ENCODE data around the gene MTRR.
"Not testable (repeated sequence)": the region's sequence is repeated elsewhere in the genome, so short reads cannot be mapped to it uniquely, and the experiment has no call there.

Gene MTRR

DNA sequence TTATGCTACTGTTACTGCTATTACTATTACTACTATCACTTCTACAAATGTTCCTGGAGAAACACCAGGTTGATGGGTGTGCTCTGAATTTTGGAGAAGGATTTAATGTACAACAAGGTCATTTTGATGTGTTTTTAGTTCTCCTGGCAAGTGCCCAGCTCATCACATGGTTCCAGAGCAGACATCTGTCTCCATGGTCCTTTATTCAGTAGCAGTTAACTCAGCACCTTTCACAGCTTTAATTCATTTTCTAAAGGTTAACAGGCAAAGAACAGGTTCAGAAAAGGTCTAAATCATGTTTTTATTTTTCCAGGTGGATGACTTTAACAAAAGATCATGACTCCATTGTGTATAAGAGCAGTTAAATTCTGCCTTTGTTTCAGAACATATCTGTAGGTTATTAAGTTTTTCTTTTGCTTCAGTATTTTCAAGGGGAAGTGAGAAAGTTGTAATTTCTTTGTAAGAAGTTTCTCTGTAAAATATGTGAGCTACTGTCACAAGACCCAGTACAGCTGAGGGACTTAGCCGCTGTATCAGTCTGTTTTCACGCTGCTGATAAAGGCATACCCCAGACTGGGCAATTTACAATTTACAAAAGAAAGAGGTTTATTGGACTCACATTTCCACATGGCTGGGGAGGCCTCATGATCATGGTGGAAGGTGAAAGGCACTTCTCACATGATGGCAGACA, 41.9 kb downstream of the MTRR start:
- CTCF ChIA-PET = interaction anchor here (0.6 to 1.7 kb wide), 5 partner anchors 17 to 1354 kb away, joined by 3 to 6 read pairs (median 5); no protein-coding TSS in a partner anchor
- no peaks in the 10 kb centered on the region; the same call in 1 of the 2 replicates for H3K9me3 ChIP-seq (ENCODE audit: control insufficient read depth, insufficient read depth, low read depth, low read length)
- TF ChIP-seq, protein P1, sequence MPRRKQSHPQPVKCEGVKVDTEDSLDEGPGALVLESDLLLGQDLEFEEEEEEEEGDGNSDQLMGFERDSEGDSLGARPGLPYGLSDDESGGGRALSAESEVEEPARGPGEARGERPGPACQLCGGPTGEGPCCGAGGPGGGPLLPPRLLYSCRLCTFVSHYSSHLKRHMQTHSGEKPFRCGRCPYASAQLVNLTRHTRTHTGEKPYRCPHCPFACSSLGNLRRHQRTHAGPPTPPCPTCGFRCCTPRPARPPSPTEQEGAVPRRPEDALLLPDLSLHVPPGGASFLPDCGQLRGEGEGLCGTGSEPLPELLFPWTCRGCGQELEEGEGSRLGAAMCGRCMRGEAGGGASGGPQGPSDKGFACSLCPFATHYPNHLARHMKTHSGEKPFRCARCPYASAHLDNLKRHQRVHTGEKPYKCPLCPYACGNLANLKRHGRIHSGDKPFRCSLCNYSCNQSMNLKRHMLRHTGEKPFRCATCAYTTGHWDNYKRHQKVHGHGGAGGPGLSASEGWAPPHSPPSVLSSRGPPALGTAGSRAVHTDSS (tag by site-specific recombination; IDR thresholded peaks at IDR 0.05) = no peak
- no peak for TF ChIP-seq FEZF1 (tag by site-specific recombination; IDR thresholded peaks at IDR 0.05)
- no peak for TF ChIP-seq ZNF558 (tag by site-specific recombination; IDR thresholded peaks at IDR 0.05)
- TF ChIP-seq ZNF518A (tag by site-specific recombination; conservative IDR thresholded peaks at IDR 0.05; ENCODE audit: low read depth) = no peak
- TF ChIP-seq ZEB2 (tag by site-specific recombination; IDR thresholded peaks at IDR 0.05) = no peak
- no peak for TF ChIP-seq GLIS2 (tag by site-specific recombination; IDR thresholded peaks at IDR 0.05)
- TF ChIP-seq ZNF10 (tag by site-specific recombination; IDR thresholded peaks at IDR 0.05) = no peak
- TF ChIP-seq ZBTB8A (tag by site-specific recombination; IDR thresholded peaks at IDR 0.05) = no peak
- TF ChIP-seq TCF7L2 (IDR thresholded peaks at IDR 0.05; ENCODE audit: borderline replicate concordance, low read depth, low read length) = no peak
- TF ChIP-seq, protein P2, sequence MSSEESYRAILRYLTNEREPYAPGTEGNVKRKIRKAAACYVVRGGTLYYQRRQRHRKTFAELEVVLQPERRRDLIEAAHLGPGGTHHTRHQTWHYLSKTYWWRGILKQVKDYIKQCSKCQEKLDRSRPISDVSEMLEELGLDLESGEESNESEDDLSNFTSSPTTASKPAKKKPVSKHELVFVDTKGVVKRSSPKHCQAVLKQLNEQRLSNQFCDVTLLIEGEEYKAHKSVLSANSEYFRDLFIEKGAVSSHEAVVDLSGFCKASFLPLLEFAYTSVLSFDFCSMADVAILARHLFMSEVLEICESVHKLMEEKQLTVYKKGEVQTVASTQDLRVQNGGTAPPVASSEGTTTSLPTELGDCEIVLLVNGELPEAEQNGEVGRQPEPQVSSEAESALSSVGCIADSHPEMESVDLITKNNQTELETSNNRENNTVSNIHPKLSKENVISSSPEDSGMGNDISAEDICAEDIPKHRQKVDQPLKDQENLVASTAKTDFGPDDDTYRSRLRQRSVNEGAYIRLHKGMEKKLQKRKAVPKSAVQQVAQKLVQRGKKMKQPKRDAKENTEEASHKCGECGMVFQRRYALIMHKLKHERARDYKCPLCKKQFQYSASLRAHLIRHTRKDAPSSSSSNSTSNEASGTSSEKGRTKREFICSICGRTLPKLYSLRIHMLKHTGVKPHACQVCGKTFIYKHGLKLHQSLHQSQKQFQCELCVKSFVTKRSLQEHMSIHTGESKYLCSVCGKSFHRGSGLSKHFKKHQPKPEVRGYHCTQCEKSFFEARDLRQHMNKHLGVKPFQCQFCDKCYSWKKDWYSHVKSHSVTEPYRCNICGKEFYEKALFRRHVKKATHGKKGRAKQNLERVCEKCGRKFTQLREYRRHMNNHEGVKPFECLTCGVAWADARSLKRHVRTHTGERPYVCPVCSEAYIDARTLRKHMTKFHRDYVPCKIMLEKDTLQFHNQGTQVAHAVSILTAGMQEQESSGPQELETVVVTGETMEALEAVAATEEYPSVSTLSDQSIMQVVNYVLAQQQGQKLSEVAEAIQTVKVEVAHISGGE (tag by site-specific recombination; conservative IDR thresholded peaks at IDR 0.05; ENCODE audit: low read depth) = no peak
- no peak for TF ChIP-seq ZBTB1 (tag by site-specific recombination; IDR thresholded peaks at IDR 0.05)
- TF ChIP-seq TRIM28 (IDR thresholded peaks at IDR 0.05; ENCODE audit: borderline replicate concordance, low read length) = no peak
- TF ChIP-seq ZNF488 (tag by site-specific recombination; IDR thresholded peaks at IDR 0.05) = no peak
- no peak for TF ChIP-seq ZNF48 (tag by site-specific recombination; IDR thresholded peaks at IDR 0.05)
- no peak for TF ChIP-seq ZNF169 (tag by site-specific recombination; IDR thresholded peaks at IDR 0.05)
- TF ChIP-seq ZBTB17 (tag by site-specific recombination; IDR thresholded peaks at IDR 0.05) = no peak
- no peak for TF ChIP-seq ZNF501 (tag by site-specific recombination; IDR thresholded peaks at IDR 0.05)
- TF ChIP-seq ZNF18 (tag by site-specific recombination; IDR thresholded peaks at IDR 0.05) = no peak
- TF ChIP-seq ZNF596 (tag by site-specific recombination; IDR thresholded peaks at IDR 0.05) = no peak
- no peak for TF ChIP-seq ZNF473 (tag by site-specific recombination; IDR thresholded peaks at IDR 0.05)
- no peaks in the 10 kb centered on the region for H3K4me1 ChIP-seq (ENCODE audit: control insufficient read depth, insufficient read depth, low read length)
- H3K4me3 ChIP-seq (ENCODE audit: low read depth, low read length) = no peak overlapping the region
- peaks cover 2 to 7% of the 10 kb centered on the region in 2 experiments; a peak in 2 of 3 replicates for H3K36me3 ChIP-seq (ENCODE audit: control insufficient read depth in 2 of 2, insufficient read depth in 1 of 2, low read length in 2 of 2)
- POLR2A ChIA-PET = no interaction called here
- no peak overlapping the region for H3K27ac ChIP-seq (ENCODE audit: extremely low read depth, low read depth, low read length)

- H3K4me3 ChIP-seq (ENCODE audit: low read depth, low read length); H3K36me3 ChIP-seq (ENCODE audit: control insufficient read depth in 2 of 2, insufficient read depth in 1 of 2, low read length in 2 of 2); H3K4me1 ChIP-seq (ENCODE audit: control insufficient read depth, insufficient read depth, low read length); POLR2A ChIA-PET; H3K27ac ChIP-seq (ENCODE audit: extremely low read depth, low read depth, low read length); H3K9me3 ChIP-seq (ENCODE audit: control insufficient read depth, insufficient read depth, low read depth, low read length): not testable (repeated sequence)
- CTCF ChIA-PET = interaction anchor here (0.6 to 1.7 kb wide), 3 partner anchors 16 to 1069 kb away, joined by 3 to 6 read pairs (median 5); no protein-coding TSS in a partner anchor
Observed at GRCh38 chr5:7911429-7911771, 42.5 kb downstream of the MTRR start.

Measured in HEK293 (cell line).